ENCODE results near the gene USP9Y.

USP9Y gene

GRCh38 chrY:12681535-12681934, 19.5 kb upstream of the USP9Y start:
- TF ChIP-seq CTCF (IDR thresholded peaks at IDR 0.05; ENCODE audit: extremely low read depth, missing control alignments), result no peak
- DNase-seq (ENCODE audit: low spot score), result no peak

- no peak for TF ChIP-seq CTCF (IDR thresholded peaks at IDR 0.05; ENCODE audit: extremely low read depth, missing control alignments)
- DNase-seq (ENCODE audit: low spot score), result no peak
Measured at GRCh38 chrY:12688337-12688736, 12.7 kb upstream of the USP9Y start.

- no peak for DNase-seq (ENCODE audit: low spot score)
- TF ChIP-seq CTCF (IDR thresholded peaks at IDR 0.05; ENCODE audit: extremely low read depth, missing control alignments), result no peak
Measured at GRCh38 chrY:12700087-12700486, 944 bp upstream of the USP9Y start.

- no peak for TF ChIP-seq CTCF (IDR thresholded peaks at IDR 0.05; ENCODE audit: extremely low read depth, missing control alignments)
- no peak for DNase-seq (ENCODE audit: low spot score)
Measured at GRCh38 chrY:12702174-12702573, 1.1 kb downstream of the USP9Y start.

GRCh38 chrY:12710460-12710859, 9.4 kb downstream of the USP9Y start:
- TF ChIP-seq CTCF (IDR thresholded peaks at IDR 0.05; ENCODE audit: extremely low read depth, missing control alignments), result no peak
- no peak for DNase-seq (ENCODE audit: low spot score)

GRCh38 chrY:12715376-12715775, 14.3 kb downstream of the USP9Y start:
- no peak for TF ChIP-seq CTCF (IDR thresholded peaks at IDR 0.05; ENCODE audit: extremely low read depth, missing control alignments)

GRCh38 chrY:12729746-12730145, 28.7 kb downstream of the USP9Y start:
- DNase-seq (ENCODE audit: low spot score), result no peak

More at GRCh38 chrY:12715376-12715775, 14.3 kb downstream of the USP9Y start:
- DNase-seq (ENCODE audit: low spot score), result no peak

More at GRCh38 chrY:12729746-12730145, 28.7 kb downstream of the USP9Y start:
- no peak for TF ChIP-seq CTCF (IDR thresholded peaks at IDR 0.05; ENCODE audit: extremely low read depth, missing control alignments)
